ENCODE data around the gene HSF4. TPM values are rescaled to one million over a fixed set of nuclear protein-coding genes. Genes with fewer than 3 reads are reported as not detected.

HSF4 gene
- total RNA-seq, 1 experiment from 2014 or later: 2.2 TPM

DNA sequence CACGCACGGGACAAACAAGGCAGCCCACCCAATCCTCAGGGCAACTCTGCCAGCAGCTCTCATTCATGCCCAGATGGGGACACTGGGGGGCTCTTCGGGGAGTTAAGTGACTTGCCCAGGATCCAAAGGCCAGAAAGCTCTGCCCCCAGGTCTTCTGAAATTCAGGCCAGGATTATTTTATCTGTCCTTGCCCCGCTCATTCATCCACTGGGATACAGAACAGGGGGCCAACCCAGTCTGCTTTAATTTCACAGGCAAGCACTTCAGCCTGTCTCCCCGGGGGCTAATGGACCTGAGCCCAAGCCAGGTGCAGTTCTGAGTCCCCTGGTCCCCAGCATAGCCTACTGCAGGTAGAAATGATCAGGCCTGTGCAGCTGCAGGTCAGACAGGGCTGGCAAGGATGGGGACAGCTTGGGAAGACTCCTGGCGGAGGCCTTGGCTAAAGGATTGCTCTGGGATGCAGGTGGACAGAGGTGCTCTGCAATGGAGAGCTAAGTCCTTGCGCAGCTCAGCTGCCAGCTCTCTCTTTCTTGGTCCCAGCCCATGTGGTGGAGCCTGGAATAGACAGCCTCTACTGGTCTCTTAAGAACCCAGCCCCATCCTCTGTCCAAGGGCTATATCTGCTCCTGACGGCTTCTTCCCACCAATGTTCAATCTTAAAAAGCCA is 13.0 kb upstream of the HSF4 start:
- DNase-seq (ENCODE audit: low spot score) (no peak), ATAC-seq (no peak)
- ChIA-PET CTCF (interaction anchor here (0.7 to 15.3 kb wide), 23 partner anchors 9 to 248 kb away, joined by 3 to 386 read pairs (median 5); partner anchors contain the start of genes CES3, ELMO3, FBXL8 and FHOD1), POLR2A (interaction anchor here (0.6 to 1.1 kb wide), 3 partner anchors 34 to 194 kb away, joined by 3 read pairs; no protein-coding TSS in a partner anchor)
- peaks cover 8% of the 10 kb centered on the region for H3K36me3 Mint-ChIP-seq
- peaks cover 65% of the 10 kb centered on the region for H3K27me3 Mint-ChIP-seq (ENCODE audit: low read depth)
- H3K4me1 Mint-ChIP-seq: peaks cover 8% of the 10 kb centered on the region
- H3K27ac Mint-ChIP-seq: no peak overlapping the region
- H3K9me3 Mint-ChIP-seq: no peaks in the 10 kb centered on the region
- TF ChIP-seq, protein P1, sequence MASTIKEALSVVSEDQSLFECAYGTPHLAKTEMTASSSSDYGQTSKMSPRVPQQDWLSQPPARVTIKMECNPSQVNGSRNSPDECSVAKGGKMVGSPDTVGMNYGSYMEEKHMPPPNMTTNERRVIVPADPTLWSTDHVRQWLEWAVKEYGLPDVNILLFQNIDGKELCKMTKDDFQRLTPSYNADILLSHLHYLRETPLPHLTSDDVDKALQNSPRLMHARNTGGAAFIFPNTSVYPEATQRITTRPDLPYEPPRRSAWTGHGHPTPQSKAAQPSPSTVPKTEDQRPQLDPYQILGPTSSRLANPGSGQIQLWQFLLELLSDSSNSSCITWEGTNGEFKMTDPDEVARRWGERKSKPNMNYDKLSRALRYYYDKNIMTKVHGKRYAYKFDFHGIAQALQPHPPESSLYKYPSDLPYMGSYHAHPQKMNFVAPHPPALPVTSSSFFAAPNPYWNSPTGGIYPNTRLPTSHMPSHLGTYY (CRISPR knock-in tag; IDR thresholded peaks at IDR 0.05): no peak
- no peak for TF ChIP-seq SOX15 (CRISPR knock-in tag; IDR thresholded peaks at IDR 0.05)
- no peak for TF ChIP-seq SMAD4 (CRISPR knock-in tag; IDR thresholded peaks at IDR 0.05)
- TF ChIP-seq NFATC4 (CRISPR knock-in tag; IDR thresholded peaks at IDR 0.05): no peak
- TF ChIP-seq, protein P2, sequence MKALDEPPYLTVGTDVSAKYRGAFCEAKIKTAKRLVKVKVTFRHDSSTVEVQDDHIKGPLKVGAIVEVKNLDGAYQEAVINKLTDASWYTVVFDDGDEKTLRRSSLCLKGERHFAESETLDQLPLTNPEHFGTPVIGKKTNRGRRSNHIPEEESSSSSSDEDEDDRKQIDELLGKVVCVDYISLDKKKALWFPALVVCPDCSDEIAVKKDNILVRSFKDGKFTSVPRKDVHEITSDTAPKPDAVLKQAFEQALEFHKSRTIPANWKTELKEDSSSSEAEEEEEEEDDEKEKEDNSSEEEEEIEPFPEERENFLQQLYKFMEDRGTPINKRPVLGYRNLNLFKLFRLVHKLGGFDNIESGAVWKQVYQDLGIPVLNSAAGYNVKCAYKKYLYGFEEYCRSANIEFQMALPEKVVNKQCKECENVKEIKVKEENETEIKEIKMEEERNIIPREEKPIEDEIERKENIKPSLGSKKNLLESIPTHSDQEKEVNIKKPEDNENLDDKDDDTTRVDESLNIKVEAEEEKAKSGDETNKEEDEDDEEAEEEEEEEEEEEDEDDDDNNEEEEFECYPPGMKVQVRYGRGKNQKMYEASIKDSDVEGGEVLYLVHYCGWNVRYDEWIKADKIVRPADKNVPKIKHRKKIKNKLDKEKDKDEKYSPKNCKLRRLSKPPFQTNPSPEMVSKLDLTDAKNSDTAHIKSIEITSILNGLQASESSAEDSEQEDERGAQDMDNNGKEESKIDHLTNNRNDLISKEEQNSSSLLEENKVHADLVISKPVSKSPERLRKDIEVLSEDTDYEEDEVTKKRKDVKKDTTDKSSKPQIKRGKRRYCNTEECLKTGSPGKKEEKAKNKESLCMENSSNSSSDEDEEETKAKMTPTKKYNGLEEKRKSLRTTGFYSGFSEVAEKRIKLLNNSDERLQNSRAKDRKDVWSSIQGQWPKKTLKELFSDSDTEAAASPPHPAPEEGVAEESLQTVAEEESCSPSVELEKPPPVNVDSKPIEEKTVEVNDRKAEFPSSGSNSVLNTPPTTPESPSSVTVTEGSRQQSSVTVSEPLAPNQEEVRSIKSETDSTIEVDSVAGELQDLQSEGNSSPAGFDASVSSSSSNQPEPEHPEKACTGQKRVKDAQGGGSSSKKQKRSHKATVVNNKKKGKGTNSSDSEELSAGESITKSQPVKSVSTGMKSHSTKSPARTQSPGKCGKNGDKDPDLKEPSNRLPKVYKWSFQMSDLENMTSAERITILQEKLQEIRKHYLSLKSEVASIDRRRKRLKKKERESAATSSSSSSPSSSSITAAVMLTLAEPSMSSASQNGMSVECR (CRISPR knock-in tag; IDR thresholded peaks at IDR 0.05; ENCODE audit: borderline replicate concordance): no peak
- TF ChIP-seq NR2C2 (CRISPR knock-in tag; IDR thresholded peaks at IDR 0.05): no peak
- TF ChIP-seq TEAD1 (CRISPR knock-in tag; IDR thresholded peaks at IDR 0.05): no peak
- TF ChIP-seq, protein P3, sequence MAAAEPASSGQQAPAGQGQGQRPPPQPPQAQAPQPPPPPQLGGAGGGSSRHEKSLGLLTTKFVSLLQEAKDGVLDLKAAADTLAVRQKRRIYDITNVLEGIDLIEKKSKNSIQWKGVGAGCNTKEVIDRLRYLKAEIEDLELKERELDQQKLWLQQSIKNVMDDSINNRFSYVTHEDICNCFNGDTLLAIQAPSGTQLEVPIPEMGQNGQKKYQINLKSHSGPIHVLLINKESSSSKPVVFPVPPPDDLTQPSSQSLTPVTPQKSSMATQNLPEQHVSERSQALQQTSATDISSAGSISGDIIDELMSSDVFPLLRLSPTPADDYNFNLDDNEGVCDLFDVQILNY (CRISPR knock-in tag; IDR thresholded peaks at IDR 0.05): no peak
- TF ChIP-seq, protein P4, sequence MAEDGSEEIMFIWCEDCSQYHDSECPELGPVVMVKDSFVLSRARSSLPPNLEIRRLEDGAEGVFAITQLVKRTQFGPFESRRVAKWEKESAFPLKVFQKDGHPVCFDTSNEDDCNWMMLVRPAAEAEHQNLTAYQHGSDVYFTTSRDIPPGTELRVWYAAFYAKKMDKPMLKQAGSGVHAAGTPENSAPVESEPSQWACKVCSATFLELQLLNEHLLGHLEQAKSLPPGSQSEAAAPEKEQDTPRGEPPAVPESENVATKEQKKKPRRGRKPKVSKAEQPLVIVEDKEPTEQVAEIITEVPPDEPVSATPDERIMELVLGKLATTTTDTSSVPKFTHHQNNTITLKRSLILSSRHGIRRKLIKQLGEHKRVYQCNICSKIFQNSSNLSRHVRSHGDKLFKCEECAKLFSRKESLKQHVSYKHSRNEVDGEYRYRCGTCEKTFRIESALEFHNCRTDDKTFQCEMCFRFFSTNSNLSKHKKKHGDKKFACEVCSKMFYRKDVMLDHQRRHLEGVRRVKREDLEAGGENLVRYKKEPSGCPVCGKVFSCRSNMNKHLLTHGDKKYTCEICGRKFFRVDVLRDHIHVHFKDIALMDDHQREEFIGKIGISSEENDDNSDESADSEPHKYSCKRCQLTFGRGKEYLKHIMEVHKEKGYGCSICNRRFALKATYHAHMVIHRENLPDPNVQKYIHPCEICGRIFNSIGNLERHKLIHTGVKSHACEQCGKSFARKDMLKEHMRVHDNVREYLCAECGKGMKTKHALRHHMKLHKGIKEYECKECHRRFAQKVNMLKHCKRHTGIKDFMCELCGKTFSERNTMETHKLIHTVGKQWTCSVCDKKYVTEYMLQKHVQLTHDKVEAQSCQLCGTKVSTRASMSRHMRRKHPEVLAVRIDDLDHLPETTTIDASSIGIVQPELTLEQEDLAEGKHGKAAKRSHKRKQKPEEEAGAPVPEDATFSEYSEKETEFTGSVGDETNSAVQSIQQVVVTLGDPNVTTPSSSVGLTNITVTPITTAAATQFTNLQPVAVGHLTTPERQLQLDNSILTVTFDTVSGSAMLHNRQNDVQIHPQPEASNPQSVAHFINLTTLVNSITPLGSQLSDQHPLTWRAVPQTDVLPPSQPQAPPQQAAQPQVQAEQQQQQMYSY (CRISPR knock-in tag; IDR thresholded peaks at IDR 0.05): no peak
- TF ChIP-seq, protein P5, sequence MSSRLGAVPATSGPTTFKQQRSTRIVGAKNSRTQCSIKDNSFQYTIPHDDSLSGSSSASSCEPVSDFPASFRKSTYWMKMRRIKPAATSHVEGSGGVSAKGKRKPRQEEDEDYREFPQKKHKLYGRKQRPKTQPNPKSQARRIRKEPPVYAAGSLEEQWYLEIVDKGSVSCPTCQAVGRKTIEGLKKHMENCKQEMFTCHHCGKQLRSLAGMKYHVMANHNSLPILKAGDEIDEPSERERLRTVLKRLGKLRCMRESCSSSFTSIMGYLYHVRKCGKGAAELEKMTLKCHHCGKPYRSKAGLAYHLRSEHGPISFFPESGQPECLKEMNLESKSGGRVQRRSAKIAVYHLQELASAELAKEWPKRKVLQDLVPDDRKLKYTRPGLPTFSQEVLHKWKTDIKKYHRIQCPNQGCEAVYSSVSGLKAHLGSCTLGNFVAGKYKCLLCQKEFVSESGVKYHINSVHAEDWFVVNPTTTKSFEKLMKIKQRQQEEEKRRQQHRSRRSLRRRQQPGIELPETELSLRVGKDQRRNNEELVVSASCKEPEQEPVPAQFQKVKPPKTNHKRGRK (CRISPR knock-in tag; IDR thresholded peaks at IDR 0.05; ENCODE audit: borderline replicate concordance): no peak
- TF ChIP-seq JAZF1 (CRISPR knock-in tag; IDR thresholded peaks at IDR 0.05): no peak
- H3K4me3 Mint-ChIP-seq: peak overlapping the region; percentile 75
